Activated gamma-delta T cell (primary cell): ENCODE measurements around the gene PSMC4.

Experiments
- DNase-seq: peaks from one replicate; lab custom pipeline; 2025; lab: John Stamatoyannopoulos, UW
- total RNA-seq, 2 donors: gene quantifications; one replicate each; lab custom pipeline; 2026; lab: John Stamatoyannopoulos, UW

PSMC4 gene
- total RNA-seq = 60.3 to 71.5 reads per million in 2 donors

DNA sequence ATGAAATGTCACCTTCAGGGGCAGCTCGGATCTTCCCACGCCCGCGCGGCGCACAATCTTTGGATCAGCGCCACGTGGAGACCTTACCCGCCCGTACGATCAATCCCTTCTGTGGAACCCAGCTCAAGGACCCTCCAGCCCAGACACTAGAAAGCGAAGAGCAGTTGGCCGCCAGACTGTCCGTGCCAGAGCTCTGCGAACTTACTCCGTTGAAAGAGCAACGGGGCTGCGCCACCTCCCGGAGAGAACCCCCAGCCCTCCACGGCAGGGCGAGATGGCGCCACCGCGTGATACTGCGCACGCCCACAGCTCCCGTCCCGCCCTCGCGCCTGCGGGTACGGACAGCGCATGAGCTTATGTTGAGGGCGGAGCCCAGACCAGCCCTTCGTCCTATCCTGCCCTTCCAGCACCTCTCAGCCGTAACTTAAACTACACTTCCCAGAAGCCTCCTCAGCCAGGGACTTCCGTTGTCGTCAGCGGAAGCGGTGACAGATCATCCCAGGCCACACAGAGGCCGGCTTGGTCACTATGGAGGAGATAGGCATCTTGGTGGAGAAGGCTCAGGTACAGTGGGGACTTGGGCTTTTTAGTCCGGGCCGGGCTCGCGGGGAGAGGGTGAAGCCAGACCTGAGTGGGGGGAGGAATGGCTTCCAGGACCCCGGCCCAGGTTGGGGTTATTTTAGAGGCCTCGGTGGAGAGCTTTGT, at the start of gene PSMC4:
PSMC4 (plus strand) TSS at position 491 of the 705 bp plus-strand sequence; CDS start at position 529, 38 bp downstream.
- peak; percentile 95 for DNase-seq

DNA sequence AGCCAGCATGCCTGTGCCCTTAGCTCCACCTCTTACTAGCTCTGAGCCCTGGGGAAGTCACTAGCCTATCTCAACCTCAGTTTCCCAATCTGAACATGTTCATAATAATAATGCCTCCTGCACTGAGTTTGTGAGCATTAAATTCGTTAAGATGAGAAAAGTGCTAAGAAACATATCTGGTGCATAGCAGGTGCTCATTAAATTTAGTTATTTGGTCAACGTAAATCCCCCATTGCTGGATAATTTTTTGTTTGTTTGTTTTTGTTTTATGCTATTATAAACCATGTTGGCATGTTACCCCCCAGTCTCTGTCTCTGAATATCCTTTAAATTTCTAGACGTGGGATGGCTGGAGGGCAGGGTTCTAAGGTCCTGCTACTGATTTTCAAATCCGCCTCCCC, 47.1 kb upstream of the PSMC4 start:
- no peak for DNase-seq

DNA sequence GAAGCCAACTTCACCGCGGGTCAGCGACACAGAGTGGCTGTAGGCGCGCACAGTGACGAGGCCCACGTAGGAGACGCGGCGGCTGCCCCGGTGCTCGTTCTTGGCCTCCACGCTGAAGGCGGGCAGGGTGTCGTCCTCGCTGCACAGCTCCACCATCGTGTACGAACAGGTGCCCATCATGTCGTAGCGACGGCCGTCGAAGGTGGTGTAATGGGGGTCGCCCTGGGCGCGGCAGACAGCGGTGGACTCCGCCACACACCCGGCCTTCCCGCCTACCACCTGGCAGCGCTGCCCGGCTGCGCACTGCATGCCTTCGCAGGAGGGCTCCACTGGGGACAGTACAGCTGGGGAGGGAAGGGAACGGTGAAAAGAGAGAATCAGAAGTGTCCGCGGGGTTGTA, 46.6 kb upstream of the PSMC4 start:
- no peak for DNase-seq

DNA sequence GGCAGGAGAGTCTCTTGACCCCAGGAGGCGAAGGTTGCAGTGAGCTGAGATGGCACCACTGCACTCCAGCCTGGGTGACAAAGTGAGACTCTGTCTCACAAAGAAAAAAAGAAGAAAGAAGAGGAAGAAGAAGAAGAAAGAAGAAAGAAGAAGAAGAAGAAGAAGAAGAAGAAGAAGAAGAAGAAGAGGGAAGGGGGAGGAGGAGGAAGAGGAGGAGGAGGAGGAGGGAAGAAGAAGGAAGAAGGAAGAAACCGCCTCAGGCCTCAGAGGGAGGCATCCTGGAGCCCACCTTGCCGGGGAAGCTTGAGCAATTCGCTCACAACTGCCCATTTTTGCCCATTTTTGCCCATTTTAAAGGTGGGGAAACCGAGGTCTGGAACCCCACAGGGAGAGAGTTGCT, 46.0 kb upstream of the PSMC4 start:
- no peak for DNase-seq

DNA sequence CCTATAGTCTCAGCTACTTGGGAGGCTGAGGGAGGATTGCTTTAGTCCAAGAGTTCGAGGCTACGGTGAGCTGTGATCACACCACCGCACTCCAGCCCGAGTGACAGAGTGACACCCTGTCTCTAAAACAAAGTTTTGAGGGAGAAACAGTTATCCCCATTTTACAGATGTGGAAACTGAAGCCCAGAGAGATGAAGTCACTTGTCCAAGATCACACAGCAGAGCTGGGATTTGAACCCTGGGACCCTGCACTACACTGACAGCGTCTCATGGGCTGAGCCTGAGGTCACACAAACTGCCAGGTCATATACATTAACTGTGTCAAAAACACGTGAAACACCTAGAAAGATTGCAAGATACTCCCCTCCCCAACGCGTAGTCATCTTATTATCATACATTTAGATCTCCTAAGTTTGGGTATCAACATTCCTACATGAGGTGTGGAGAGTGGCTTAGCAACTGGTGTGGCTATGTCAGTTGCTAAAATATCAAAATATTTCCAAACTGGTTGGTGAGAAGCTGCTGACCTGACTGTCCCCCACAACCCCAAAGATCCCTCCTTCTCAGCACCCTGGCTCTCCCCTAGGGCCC, 44.7 kb upstream of the PSMC4 start:
- DNase-seq = no peak

DNA sequence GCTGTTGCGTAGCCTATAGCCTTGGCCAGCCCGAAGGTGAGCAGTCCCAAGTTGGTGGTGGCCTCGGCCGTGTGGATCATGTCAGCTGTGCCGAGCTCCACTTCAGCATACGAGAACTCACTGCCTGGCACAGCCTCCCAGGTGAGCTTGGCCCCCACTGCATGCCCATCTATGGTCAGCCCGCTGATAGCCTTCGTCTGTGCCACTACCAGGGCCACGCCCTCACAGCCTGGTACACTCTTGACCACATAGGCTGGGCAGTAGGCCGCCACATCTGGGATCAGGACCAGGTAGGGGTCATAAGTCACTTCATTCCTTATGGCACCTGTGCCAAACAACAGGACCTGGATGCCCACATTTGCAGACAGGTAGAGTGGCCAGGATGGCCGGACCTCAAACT, 43.9 kb upstream of the PSMC4 start:
- no peak for DNase-seq

DNA sequence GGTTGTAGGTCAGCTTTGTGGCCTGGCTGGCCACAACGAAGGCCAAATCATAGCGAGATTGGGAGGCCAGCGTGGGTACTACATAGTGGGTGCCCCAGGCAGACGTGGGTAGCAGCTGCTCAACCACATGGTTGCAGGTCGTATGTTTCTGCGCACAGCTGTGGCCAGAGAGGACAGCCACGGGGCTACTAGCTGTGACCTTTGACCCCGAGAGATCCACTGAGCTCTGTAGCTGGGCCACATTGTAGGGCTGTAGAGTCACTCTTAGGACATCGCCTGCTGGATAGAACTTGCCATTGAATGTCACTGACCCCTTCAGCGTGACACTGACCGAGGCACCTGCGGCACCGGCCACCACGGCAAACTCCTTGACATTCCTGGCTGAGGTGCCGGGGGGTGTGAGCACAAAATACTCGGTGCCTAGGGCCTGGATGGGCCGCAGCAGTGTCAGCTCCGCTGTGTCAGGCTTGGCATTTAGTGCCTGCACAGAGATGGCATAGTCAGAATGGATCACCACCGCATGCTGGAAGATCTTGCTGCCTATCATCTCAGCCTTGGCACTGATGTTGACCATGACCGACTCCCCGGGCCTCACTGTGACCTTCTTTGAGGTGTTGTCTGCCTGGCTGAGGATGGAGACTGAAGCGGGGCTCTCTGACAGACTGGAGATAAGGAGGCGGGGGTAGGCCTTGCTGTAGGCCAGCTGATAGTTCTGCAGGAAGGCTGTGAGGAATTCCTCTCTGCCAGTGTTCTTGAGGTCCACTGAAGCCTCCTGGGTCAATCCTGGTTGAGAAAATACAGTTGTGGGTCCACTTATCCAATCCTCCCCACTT, 43.2 kb upstream of the PSMC4 start:
- no peak for DNase-seq

DNA sequence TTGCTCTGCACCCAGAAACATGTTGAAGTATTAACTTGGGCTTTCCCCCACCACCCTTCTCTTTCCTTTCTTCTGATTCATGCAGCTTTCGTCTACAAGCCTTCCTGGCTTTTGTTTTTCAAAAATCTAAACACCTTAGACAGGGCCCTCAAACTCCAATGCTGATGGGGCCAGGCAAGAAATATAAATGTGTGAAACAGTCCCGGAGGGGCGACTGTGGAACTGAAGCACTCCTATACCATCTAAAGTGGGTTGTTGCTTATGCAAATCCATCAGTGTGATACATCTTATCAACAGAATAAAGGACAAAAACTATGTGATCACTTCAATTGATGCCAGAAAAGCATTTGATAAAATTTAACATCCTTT, 42.6 kb upstream of the PSMC4 start:
- DNase-seq = no peak

DNA sequence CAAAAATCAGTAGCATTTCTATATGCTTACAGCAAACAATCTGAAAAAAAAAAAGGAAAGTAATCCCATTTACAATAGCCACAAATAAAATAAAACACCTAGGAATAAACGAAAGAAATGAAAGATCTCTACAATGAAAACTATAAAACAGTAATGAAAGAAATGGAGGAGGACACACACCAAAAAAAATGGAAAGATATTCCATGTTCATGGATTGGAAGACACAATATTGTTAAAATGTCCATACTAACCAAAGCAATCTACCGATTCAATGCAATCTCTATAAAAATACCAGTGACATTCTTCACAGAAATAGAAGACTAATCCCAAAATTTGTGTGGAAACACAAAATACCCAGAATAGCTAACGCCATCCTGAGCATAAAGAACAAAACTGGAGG, 41.2 kb upstream of the PSMC4 start:
- DNase-seq = no peak

DNA sequence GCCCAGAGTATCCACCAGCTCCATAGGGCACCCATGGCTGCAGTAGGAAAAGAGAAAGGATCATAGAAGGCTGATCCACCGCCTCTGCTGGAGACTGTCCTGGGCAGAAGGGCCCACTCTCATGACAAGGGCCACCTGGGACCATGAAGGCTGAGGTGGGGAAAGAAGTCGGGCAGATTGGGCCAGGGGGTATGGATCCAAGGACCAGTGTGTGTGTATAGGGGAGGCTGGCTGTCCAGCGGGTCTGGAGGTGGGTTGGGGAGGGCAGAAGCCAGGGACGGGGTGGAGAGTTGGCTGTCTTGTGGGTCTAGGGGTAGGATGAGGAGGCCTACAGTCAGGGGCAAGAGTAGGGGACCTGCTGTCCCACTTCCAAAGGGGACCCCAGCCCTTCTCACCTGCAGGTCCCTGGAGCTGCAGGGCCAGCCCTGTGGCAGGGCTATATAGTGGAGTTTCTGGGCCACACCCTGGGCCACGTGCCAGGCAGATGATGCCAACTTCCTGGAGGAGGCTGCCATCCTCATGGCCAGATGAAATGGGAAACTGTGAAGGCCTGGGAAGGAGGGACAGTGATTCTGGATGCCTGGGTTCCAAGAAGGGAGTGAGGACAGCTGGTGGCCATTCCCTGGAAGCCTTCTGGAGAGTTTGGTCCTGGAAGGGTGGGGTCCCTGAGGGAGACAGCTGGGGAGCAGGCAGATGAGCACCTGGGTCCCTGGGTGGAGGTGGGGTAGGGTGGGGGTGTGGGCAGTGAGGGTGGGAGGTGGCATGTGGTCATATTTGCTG, 36.2 kb upstream of the PSMC4 start, which contains the start of gene FCGBP:
FCGBP (minus strand) TSS at position 51 of the 780 bp plus-strand sequence.
- no peak for DNase-seq

DNA sequence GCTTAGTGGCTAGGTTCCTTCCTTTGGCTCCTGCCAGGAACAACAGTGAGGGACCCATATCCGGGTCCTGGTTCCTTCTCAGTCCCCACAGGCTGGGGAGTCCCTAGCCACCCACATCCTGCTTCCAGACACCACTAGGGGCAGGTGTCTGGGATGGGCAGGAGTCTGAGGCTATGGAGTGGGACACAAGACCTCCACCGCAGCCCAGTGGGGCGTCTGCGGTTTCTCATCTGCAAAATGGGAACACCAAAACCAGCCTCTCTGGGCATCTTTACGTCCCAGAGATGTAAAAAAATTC, 35.7 kb upstream of the PSMC4 start:
- no peak for DNase-seq

DNA sequence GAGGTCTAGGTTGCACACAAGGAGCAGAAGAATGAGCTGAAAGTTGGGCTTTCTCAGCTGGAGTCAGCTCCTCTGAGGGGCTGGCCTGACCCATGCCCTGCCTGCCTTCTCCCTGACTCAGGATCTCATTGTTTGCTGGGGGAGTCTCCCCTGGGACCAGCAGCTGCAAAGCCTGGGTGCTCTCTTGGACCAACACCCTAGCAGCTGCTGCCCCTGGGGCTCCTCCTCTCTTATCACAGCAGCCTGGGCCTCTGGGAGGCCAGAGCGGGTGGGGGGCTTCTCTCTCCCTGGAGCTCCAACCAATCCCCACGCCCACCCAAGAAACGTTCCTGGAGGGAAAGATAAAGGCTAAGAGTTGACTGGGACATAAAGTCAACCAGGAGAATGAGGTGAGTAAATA, 34.9 kb upstream of the PSMC4 start:
- no peak for DNase-seq

DNA sequence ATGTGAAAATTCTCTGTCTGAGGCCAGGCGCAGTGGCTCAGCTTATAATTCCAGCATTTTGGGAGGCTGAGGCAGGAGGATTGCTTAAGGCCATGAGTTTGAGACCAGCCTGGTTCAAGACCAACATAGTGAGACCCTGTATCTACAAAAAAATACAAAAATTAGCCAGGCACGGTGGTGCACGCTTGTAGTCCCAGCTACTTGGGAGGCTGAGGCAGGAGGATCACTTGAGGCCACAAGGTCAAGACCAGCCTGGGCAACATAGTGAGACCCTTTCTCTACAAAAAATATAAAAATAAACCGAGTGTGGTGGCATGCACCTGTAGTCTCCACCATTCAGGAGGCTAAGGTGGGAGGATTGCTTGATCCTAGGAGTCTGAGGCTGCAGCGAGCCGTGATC, 34.3 kb upstream of the PSMC4 start:
- DNase-seq = no peak

DNA sequence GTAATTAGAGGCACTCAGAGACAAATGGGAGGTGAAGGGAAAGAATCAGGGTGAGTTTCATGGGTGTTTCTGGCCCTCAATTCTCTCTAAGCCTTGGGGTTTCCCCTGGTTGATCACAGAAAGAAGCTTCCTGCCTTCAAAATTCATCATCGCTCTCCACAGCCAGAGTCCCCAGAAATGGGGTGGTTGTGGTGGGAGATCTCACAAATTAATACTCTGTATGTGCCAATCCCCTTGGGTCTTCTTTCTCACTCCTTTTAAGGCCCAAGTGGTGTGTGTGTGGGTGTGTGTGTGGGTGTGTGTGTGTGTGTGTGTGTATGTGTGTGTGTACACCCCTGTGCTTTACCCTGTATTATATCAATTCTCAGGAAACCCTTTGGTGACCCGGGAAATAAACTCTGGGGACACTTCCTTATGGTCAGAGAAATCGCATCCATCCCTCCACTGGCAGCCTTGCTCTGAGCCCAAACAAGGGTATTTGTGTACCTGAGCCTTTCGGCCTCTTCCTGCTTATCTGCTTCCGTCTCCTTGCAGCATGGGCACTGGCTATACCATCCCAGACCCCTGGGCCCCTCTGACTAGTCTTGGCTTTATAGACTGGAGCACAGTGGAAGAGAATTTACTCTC, 33.8 kb upstream of the PSMC4 start:
- DNase-seq = no peak

DNA sequence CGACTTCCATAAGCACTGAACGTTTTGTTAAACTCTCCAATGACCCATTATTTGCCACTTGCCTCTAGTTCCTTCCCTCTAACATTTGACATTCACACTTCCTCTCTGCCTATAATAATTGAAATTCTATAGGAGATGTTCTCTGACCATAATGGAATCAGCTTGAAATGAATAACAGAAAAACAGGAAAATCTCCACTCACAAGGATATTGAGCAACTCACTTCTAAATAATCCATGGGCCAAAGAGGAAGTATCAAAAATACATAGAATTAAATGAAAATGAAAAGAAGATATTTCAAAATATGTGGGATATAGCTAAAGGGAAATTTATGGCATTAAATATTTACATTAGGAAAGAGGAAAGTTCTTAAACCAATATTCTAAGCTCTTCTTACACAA, 33.2 kb upstream of the PSMC4 start:
- no peak for DNase-seq

DNA sequence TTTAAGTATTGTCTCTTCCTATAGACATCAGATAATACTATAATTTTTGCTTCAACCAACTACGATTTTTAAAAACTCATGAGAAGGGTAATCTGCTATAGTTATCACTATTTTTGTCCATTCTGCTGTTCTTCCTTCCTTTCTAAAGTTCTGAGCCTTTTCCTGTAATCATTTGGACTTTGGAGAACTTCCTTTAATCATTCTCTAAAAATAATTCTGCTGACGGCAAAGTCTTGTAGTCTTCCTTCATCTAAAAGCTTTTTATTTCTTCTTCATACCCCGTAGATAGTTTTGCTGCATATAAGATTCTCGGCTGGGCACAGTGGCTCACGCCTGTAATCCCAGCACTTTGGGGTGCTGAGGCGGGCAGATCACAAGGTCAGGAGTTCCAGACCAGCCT, 31.4 kb upstream of the PSMC4 start:
- DNase-seq = no peak

DNA sequence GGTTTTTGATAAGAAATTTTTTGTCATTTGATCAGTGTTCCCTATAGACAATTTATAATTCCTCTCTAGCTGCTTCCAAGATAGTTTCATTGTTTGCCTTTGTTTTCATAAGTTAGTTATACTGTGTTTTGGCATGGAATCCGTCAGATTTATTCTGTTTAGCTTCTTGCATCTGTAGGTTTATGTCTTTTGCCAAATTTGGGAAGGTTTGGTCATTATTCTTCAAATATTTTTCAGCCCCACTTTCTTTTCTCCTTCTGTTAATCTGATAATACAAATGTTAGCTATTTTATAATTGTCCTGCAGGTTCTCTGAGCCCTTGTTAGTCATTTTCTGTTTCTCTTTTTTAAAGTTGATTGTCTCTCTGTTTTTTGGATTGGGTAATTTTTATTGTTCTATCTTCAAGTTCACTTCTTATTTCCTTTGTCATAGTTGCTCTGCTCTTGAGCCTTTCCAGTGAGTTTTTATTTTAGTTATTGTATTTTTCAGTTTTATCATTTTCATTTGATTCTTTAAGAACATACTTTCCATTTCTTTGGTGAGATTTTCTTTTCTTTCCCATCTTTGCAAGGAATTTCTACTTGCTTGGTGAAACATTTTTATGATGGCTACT, 30.6 kb upstream of the PSMC4 start:
- DNase-seq = no peak

DNA sequence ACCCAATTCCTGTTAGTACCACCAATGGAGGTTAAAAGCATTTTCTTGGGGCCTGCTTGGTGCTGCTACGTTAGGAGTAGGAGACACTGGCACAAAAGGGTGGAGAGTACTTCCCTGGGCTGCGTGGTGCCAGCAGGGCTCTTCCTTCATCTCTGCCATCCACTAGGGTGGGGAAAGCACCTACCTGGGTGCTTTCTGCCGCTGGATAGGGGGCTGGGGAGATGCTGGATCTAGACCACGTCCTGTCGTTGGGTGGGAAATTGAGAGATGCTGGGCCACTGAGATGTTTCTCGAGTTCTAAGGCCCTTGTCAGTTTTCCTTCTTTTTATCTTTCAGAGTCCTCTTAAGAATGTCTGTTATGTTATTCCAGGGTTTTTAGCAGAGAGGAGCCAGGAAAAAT, 29.8 kb upstream of the PSMC4 start:
- no peak for DNase-seq

DNA sequence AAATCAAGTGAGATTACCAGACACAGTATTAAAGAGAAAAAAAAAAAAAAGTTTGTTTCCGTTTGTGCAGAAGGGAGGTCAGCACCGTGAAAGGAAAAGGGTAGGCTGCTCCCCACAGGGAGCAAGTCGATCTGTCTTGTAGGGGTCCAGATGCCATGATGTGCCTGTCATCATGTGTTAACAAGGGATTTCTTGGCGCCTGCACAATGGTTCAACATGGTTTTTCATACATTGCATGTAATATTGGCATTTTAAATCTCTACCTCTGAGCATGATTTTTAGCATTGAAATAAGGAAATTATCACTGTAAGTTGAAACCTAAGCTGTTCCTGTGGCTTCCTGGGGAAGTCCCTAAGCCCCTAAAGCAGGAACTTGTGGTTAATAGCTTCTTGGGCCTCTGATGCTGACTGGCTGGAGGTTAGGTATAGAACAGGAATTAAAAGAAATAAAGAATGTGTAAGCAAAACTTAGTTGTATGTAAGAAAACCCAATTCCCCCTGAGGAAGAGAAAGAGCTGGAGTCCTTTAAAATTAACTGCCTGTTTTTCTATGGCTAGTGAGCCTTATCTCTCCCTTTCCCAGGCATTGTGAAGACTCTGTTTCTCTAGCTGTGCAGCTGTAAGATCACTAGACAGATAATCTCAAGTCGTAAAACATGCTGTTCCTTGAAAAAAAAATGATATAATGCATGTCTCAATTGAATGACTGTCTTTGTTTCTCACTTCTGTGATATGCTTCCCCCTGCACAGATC, 29.2 kb upstream of the PSMC4 start:
- no peak for DNase-seq

DNA sequence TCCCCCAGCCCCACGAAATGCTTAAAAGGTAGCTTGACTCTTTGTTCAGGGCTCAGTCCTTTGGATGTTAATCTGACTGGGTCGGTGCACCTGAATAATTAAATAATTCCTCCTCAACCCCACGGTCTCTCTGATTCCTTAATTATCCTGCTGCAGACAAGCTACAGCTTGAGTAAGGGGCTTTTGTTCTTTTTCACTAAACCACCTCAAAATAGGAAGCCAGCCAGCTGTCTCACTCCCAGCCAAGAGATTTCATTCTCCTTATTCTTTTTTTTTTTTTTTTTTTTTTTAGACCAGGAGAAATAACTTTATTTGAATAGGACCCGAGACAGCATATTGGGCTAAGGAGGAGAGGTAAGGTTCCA, 28.6 kb upstream of the PSMC4 start:
- DNase-seq = no peak

DNA sequence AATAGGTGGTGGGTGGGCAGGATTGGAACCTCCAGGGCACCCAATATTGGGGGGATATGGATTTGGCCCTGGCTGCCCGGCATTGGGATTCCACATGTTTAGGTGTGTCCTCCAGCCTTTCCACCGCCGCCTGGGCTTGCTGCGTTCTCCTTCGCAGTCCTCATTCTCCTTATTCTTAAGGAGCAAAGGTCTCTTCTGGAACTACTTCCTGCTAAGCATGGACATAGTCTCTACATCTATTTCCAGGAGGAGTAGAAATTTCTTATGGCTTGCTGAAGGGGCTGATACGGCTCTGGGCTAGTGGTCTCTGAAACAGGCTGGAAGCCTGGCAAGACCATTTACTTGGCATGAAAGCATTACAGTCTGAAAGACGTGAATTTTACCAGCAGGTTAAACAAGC, 27.4 kb upstream of the PSMC4 start:
- no peak for DNase-seq
